MCF 10A (cell line): ENCODE results near the gene YAE1. TPM values are rescaled to one million over a fixed set of nuclear protein-coding genes. Genes with fewer than 3 reads are reported as not detected.
"Not testable (repeated sequence)": the region's sequence is repeated elsewhere in the genome, so short reads cannot be mapped to it uniquely, and the experiment has no call there.

Source experiments
- BruUV-seq: library from RNA; stranded (reverse); fragments of 400-500 nt; replicated peaks from 2 replicates; lab custom pipeline; 2021; lab: Mats Ljungman, UMichigan
- CTCF ChIA-PET: fragments of 300-600 bp; sonication (Branson Sonifier 250); formaldehyde crosslinking; extraction: SDS; loops from one replicate; lab custom pipeline; 2021; ENCODE audit warnings: antibody characterized with exemption, inconsistent platforms; lab: Yijun Ruan, JAX
- POLR2A ChIA-PET: fragments of 300-600, 350-650 bp; sonication (Branson Sonifier 250); formaldehyde crosslinking; extraction: SDS; loops from one replicate; lab custom pipeline; 2020; ENCODE audit warnings: antibody characterized with exemption, inconsistent platforms; lab: Yijun Ruan, JAX
- DNase-seq: peaks from one replicate; pipeline ENCODE4 v3.0.0-alpha.2; 2018; ENCODE audit not compliant: unreplicated experiment
- H3K27ac Mint-ChIP-seq: one replicate; pipeline ENCODE4 v1.8.0; 2022; ENCODE audit warnings: mild to moderate bottlenecking, low read depth, mixed read lengths; ENCODE audit not compliant: unreplicated experiment
- H3K27me3 Mint-ChIP-seq: one replicate; pipeline ENCODE4 v1.8.0; 2022; ENCODE audit warnings: mixed read lengths; ENCODE audit not compliant: insufficient read depth, unreplicated experiment
- H3K36me3 Mint-ChIP-seq: one replicate; pipeline ENCODE4 v1.8.0; 2022; ENCODE audit warnings: mild to moderate bottlenecking, moderate library complexity, mixed read lengths; ENCODE audit not compliant: insufficient read depth, unreplicated experiment
- H3K4me1 Mint-ChIP-seq: one replicate; pipeline ENCODE4 v1.8.0; 2022; ENCODE audit warnings: mixed read lengths; ENCODE audit not compliant: insufficient read depth, unreplicated experiment
- H3K4me3 Mint-ChIP-seq: one replicate; pipeline ENCODE4 v1.8.0; 2022; ENCODE audit warnings: mild to moderate bottlenecking, moderate library complexity, mixed read lengths; ENCODE audit not compliant: unreplicated experiment
- H3K9me3 Mint-ChIP-seq: one replicate; pipeline ENCODE4 v1.8.0; 2022; ENCODE audit warnings: mixed read lengths; ENCODE audit not compliant: unreplicated experiment
- CTCF ChIP-seq: fragments of 200-600 bp; IDR thresholded peaks from one replicate; pipeline ENCODE4 v1.8.0; 2022; ENCODE audit warnings: antibody characterized with exemption, mild to moderate bottlenecking; ENCODE audit not compliant: unreplicated experiment
- intact Hi-C: fragments of 100-400 bp; cut with micrococcal nuclease; formaldehyde crosslinking; loops from 2 replicates; pipeline ENCODE4 v1.14.1; 2022
- total RNA-seq: library from RNA; stranded (reverse); gene quantifications from 2 replicates; pipeline ENCODE4 v1.2.3, GENCODE V29; 2022

YAE1 gene
- total RNA-seq, 1 experiment from 2014 or later, result 34.7 TPM

- no peak for TF ChIP-seq CTCF
- BruUV-seq, result no TSS peak
- Mint-ChIP-seq H3K4me3 (no peak overlapping the region), H3K9me3 (no peaks in the 10 kb centered on the region), H3K4me1 (no peaks in the 10 kb centered on the region), H3K27ac (no peak overlapping the region), H3K27me3 (peaks cover 9% of the 10 kb centered on the region), H3K36me3 (no peaks in the 10 kb centered on the region)
- intact Hi-C loops, result no loop called here
- ChIA-PET CTCF (no interaction called here), POLR2A (no interaction called here)
- no peak for DNase-seq
Measured at GRCh38 chr7:39536951-39537350, 29.3 kb upstream of the YAE1 start.

- Mint-ChIP-seq H3K36me3 (no peaks in the 10 kb centered on the region), H3K27ac (no peak overlapping the region), H3K9me3 (no peaks in the 10 kb centered on the region), H3K4me3 (no peak overlapping the region), H3K27me3 (peaks cover 27% of the 10 kb centered on the region), H3K4me1 (no peaks in the 10 kb centered on the region)
- no peak for TF ChIP-seq CTCF
- ChIA-PET CTCF (interaction anchor here (0.5 to 0.6 kb wide), 3 partner anchors 142 to 1185 kb away, joined by 3 to 5 read pairs (median 3); no protein-coding TSS in a partner anchor), POLR2A (no interaction called here)
- BruUV-seq, result no TSS peak
- DNase-seq, result no peak
- intact Hi-C loops, result no loop called here
Measured at GRCh38 chr7:39539816-39540215, 26.4 kb upstream of the YAE1 start.

- no peak for TF ChIP-seq CTCF
- intact Hi-C loops, result no loop called here
- no peaks in the 10 kb centered on the region for H3K4me1 Mint-ChIP-seq
- H3K4me3 Mint-ChIP-seq, result no peak overlapping the region
- no peak for DNase-seq
- H3K27ac Mint-ChIP-seq, result no peak overlapping the region
- H3K27me3 Mint-ChIP-seq, result peaks cover 27% of the 10 kb centered on the region
- no peaks in the 10 kb centered on the region for H3K36me3 Mint-ChIP-seq
- CTCF ChIA-PET, result interaction anchor here (0.5 kb wide), 2 partner anchors 141 to 1090 kb away, joined by 3 to 5 read pairs; no protein-coding TSS in a partner anchor
- BruUV-seq, result no TSS peak
- POLR2A ChIA-PET, result no interaction called here
- no peaks in the 10 kb centered on the region for H3K9me3 Mint-ChIP-seq
Measured at GRCh38 chr7:39540320-39540719, 25.9 kb upstream of the YAE1 start.

GRCh38 chr7:39541511-39541910 is 24.7 kb upstream of the YAE1 start:
- Mint-ChIP-seq H3K4me1 (no peaks in the 10 kb centered on the region), H3K9me3 (no peaks in the 10 kb centered on the region), H3K4me3 (no peak overlapping the region), H3K27me3 (peaks cover 27% of the 10 kb centered on the region), H3K36me3 (no peaks in the 10 kb centered on the region), H3K27ac (no peak overlapping the region)
- intact Hi-C loops, result no loop called here
- no peak for TF ChIP-seq CTCF
- ChIA-PET CTCF (no interaction called here), POLR2A (no interaction called here)
- no peak for DNase-seq
- no TSS peak for BruUV-seq

- POLR2A ChIA-PET, DNase-seq, H3K9me3 Mint-ChIP-seq, intact Hi-C loops, H3K4me1 Mint-ChIP-seq, BruUV-seq, H3K4me3 Mint-ChIP-seq, H3K36me3 Mint-ChIP-seq, H3K27ac Mint-ChIP-seq: not testable (repeated sequence)
- CTCF ChIA-PET, result interaction anchor here (0.6 to 1.4 kb wide), 3 partner anchors 15 to 1627 kb away, joined by 3 read pairs; no protein-coding TSS in a partner anchor
- H3K27me3 Mint-ChIP-seq, result peaks cover 24% of the 10 kb centered on the region
Measured at GRCh38 chr7:39544774-39545173, 21.4 kb upstream of the YAE1 start.
